GM13977 (cell line): ENCODE measurements around the gene CTSW.
"Not testable (repeated sequence)": the region's sequence is repeated elsewhere in the genome, so short reads cannot be mapped to it uniquely, and the experiment has no call there.

Experiments
- DNase-seq: peaks from one replicate; pipeline ENCODE4 v3.0.0; 2012; ENCODE audit warnings: low spot score
- in situ Hi-C: fragments of 300-500 bp; cut with MboI; formaldehyde crosslinking; loops from one replicate; pipeline ENCODE4 v1.12.0; 2022; ENCODE audit warnings: low sequenced_read_pairs, low pct_unique_long_range_greater_than_20kb, mixed read lengths, inconsistent platforms; ENCODE audit not compliant: unreplicated experiment
- TF ChIP-seq, protein P1 (sequence below): IDR thresholded peaks from 2 replicates; pipeline ENCODE4 v1.5.1; 2012; ENCODE audit warnings: mild to moderate bottlenecking, control low read depth; ENCODE audit not compliant: insufficient read depth; ENCODE audit errors: extremely low read depth, missing control alignments

The CTSW gene, protein sequence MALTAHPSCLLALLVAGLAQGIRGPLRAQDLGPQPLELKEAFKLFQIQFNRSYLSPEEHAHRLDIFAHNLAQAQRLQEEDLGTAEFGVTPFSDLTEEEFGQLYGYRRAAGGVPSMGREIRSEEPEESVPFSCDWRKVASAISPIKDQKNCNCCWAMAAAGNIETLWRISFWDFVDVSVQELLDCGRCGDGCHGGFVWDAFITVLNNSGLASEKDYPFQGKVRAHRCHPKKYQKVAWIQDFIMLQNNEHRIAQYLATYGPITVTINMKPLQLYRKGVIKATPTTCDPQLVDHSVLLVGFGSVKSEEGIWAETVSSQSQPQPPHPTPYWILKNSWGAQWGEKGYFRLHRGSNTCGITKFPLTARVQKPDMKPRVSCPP

DNA sequence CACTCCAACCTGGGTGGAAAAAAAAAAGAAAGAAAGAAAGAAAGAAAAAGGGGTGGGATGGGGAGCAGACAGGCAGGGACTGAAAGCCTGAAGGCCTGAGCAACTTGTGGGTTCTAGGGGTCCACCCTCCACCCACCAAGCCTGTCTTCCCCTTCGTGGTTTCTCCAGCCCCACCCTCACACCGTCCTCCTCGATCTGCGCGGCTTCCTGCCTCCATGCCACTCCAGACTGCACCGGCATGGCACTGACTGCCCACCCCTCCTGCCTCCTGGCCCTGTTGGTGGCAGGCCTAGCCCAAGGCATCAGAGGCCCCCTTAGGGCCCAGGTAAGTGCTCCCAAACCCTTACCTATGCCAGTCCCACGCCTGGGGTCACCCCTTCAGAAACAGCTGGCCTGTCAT, at the start of gene CTSW:
Gene CTSW (plus strand): TSS at position 221 of the 400 bp plus-strand sequence. CDS start 18 bp downstream, at position 239.
- in situ Hi-C loops: loop anchor here (5.0 kb wide), 1 partner anchor 108 kb away; no protein-coding TSS in a partner anchor
- TF ChIP-seq, protein P1, sequence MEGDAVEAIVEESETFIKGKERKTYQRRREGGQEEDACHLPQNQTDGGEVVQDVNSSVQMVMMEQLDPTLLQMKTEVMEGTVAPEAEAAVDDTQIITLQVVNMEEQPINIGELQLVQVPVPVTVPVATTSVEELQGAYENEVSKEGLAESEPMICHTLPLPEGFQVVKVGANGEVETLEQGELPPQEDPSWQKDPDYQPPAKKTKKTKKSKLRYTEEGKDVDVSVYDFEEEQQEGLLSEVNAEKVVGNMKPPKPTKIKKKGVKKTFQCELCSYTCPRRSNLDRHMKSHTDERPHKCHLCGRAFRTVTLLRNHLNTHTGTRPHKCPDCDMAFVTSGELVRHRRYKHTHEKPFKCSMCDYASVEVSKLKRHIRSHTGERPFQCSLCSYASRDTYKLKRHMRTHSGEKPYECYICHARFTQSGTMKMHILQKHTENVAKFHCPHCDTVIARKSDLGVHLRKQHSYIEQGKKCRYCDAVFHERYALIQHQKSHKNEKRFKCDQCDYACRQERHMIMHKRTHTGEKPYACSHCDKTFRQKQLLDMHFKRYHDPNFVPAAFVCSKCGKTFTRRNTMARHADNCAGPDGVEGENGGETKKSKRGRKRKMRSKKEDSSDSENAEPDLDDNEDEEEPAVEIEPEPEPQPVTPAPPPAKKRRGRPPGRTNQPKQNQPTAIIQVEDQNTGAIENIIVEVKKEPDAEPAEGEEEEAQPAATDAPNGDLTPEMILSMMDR: no peak
- no peak for DNase-seq

DNA sequence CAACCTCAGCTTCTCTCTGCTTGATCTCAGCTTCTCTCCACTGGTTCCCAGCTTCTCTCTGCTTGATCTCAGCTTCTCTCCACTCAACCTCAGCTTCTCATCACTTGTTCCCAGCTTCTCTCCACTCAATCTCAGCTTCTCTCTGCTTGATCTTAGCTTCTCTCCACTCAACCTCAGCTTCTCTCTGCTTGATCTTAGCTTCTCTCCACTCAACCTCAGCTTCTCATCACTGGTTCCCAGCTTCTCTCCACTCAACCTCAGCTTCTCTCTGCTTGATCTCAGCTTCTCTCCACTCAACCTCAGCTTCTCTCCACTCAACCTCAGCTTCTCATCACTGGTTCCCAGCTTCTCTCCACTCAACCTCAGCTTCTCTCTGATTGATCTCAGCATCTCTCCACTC, 47.4 kb upstream of the CTSW start:
- DNase-seq, in situ Hi-C loops: not testable (repeated sequence)

DNA sequence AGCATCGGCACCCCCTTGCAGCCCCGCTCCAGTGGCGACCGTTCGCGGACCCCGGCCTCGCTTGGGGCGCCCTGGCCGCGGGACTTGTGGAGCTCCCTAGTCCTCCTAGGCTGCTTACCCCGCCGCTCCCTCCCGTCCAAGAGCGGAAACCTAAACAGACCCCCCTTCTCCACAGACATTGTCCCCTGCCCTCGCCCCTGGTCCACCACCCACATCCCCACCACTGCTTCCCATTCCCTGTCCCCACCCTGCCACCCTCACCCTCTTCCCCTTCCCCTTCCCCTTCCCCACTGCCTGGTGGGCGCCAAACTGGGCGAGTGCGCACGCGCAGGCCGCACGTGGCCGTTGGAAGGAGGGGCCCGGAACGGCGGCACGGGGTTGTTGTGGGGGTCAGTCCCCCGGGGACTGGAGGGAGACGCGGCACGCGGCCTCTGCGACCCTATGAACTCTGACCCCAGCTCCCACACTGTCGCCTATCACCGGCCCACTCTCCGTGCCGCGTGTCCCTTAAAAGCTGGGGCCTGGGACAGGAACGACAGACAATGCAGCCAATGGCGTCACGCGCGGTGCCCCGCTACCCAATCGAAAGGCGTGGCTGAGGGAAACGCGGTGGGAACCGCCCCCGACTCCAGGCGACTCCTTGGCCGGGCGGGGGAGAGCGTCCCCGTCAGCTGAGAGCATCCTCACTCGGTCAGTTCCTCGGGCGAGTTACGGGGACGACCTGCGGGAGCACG, 46.2 kb upstream of the CTSW start, which contains the start of gene SNX32:
Gene SNX32 (plus strand): TSS at position 667 of the 734 bp plus-strand sequence. CDS start 103 bp downstream, outside the sequence.
- in situ Hi-C loops: no loop called here
- peak; percentile 99 for DNase-seq
- TF ChIP-seq, protein P1: no peak

DNA sequence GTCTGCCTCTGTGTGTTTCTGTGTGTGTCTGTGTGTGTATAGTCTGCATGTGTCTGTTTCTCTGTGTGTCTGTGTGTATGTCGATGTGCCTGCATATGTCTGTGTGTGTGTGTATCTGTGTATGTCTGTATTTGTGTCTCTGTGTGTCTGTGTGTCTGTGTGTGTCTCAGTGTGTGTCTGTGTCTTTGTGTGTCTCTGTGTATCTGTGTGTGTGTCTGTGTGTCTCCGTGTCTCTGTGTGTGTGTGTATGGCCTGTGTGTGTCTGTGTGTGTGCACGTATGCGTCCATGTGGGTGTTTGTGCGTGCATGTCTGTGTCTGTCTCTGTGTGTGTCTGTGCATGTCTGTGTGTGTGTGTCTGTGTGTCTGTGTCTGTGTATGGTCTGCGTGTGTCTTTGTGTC, 45.4 kb upstream of the CTSW start:
- TF ChIP-seq, protein P1: no peak
- DNase-seq: no peak
- in situ Hi-C loops: no loop called here

DNA sequence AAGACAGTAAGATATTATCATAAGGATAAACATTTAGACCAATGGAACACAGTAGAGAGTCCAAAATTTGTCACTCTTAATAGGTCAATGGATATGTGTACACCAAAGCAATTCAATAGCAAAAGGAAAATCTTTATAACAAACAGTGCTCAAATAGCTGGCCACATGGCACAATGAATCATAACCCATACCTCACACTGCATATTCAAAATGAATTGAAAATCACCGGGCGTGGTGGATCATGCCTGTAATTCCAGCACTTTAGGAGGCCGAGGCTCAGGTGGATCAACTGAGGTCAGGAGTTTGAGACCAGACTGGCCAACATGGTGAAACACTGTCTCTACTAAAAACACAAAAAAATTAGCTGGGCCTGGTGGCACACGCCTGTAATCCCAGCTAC, 37.5 kb upstream of the CTSW start:
- DNase-seq: no peak
- in situ Hi-C loops: no loop called here
- TF ChIP-seq, protein P1: no peak

DNA sequence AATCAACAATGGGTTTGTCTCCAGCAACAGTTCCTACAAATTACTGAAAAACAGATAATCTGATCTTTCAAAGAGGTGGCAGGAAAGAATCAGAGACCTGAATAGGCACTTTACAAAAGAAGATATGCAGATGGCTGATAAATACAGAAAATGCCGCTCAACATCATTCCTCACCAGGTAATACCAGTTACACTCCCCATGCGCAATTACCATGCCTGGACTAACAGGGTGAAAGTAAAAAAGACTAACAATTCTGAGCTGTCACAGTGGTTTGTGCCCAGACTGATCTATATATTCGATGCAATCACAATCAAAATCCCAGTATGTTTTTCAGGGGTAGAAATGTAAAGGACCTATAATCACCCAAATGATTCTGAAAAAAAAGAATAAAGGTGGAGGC, 35.8 kb upstream of the CTSW start:
- TF ChIP-seq, protein P1: no peak
- in situ Hi-C loops: no loop called here

DNA sequence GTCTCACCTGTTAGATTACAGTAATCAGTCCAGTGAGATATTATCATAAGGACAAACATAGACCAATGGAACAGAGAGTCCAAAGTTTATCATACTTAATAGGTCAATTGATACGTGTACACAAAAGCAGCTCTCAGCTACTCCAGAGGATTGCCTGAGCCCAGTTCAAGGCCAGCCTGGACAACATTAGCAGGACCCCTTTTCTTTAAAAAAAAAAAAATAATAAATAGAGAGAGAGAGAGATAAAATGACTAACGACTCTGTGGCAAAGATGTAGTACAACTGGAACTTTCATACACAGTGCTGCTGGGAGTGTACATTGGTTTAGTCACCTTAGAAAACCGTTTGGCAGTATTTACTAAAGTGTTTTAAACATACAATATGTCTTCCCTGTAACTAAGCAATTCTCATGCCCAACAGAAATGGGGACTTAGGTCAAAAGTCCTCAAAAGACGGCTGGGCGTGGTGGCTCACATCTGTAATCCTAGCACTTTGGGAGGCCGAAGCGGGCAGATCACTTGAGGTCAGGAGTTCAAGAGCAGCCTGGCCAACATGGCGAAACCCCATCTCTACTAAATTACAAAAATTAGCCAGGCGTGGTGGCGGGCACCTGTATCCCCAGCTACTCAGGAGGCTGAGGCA, 35.3 kb upstream of the CTSW start:
- DNase-seq: no peak
- TF ChIP-seq, protein P1: no peak
- in situ Hi-C loops: no loop called here

More for the DNA sequence above, 35.8 kb upstream of the CTSW start:
- DNase-seq: no peak
